ENCODE data around the gene AOPEP. TPM values are rescaled to one million over a fixed set of nuclear protein-coding genes. Genes with fewer than 3 reads are reported as not detected.

Gene AOPEP
- total and polyA plus RNA-seq, 2 of the 13 experiments (the other 11 are each of a cell fraction or from before 2014, with no cell fraction given): 22.2 to 41.6 TPM

- Histone ChIP-seq H3K79me2 (ENCODE audit: insufficient read depth, low read length) (peaks cover 3% of the 10 kb centered on the region), H4K20me1 (ENCODE audit: insufficient read depth, low read length) (no peaks in the 10 kb centered on the region), H3K9ac (ENCODE audit: insufficient read depth, low read depth, low read length) (no peak overlapping the region), H3K4me2 (ENCODE audit: low read depth, low read length) (no peak overlapping the region), H3K36me3 (replicated peaks in 1 of 2; ENCODE audit: control insufficient read depth in 1 of 2, insufficient read depth in 2 of 2, low read length in 2 of 2) (no peaks in the 10 kb centered on the region), H2AFZ (ENCODE audit: low read length) (no peak overlapping the region), H3K27ac (ENCODE audit: extremely low read length, insufficient read depth, low read length) (no peak overlapping the region), H3K27me3 (ENCODE audit: control insufficient read depth in 1 of 2, insufficient read depth in 2 of 2, low read length in 2 of 2) (no peaks in the 10 kb centered on the region), H3K9me3 (ENCODE audit: low read length) (no peaks in the 10 kb centered on the region), H3K4me1 (ENCODE audit: insufficient read depth, low read length) (peaks cover 59% of the 10 kb centered on the region), H3K4me3 (replicated peaks in 1 of 3; ENCODE audit: insufficient read depth in 1 of 3, low read depth in 2 of 3, low read length in 3 of 3) (no peak overlapping the region)
- intact Hi-C loops (cut with micrococcal nuclease; ENCODE audit: unreplicated experiment) (no loop called here), in situ Hi-C loops (cut with HindIII; ENCODE audit: extremely low pct_ligation_motif_present, low pct_unique_long_range_greater_than_20kb) (no loop called here)
- 86% methylated on average over 3 of the region's 3 CpGs for WGBS (ENCODE audit: low lambda C conversion rate)
- BruUV-seq (replicated peaks): no TSS peak
- CTCF ChIA-PET (ENCODE audit: low intra/inter-chr PET ratio, low total read pairs): no interaction called here
- ATAC-seq: no peak
- POLR2A ChIA-PET: no interaction called here
- no peak for DNase-seq (ENCODE audit: low spot score)
- no peak for FAIRE-seq
- TF ChIP-seq MAFF (IDR thresholded peaks at IDR 0.05; ENCODE audit: low read depth, low read length) (peak; percentile 82), ZNF407 (CRISPR knock-in tag; IDR thresholded peaks at IDR 0.05; ENCODE audit: not compliant biosample characterization) (no peak), YEATS4 (CRISPR knock-in tag; IDR thresholded peaks at IDR 0.05; ENCODE audit: borderline replicate concordance) (no peak), TFDP2 (CRISPR knock-in tag; IDR thresholded peaks at IDR 0.05) (no peak), ATF7-NPFF (CRISPR knock-in tag; IDR thresholded peaks at IDR 0.05; ENCODE audit: low read depth) (no peak), HINFP (CRISPR knock-in tag; IDR thresholded peaks at IDR 0.05; ENCODE audit: low read depth) (no peak), MAFK (conservative IDR thresholded peaks at IDR 0.05 in 1 of 2, IDR thresholded peaks at IDR 0.05 in 1 of 2; ENCODE audit: low read length in 2 of 2) (peak; percentile 90), ZMYM2 (CRISPR knock-in tag; IDR thresholded peaks at IDR 0.05) (no peak), TEAD2 (CRISPR knock-in tag; IDR thresholded peaks at IDR 0.05) (no peak), BORCS8-MEF2B (CRISPR knock-in tag; IDR thresholded peaks at IDR 0.05) (no peak), KAT7 (CRISPR knock-in tag; IDR thresholded peaks at IDR 0.05; ENCODE audit: borderline replicate concordance) (no peak), FIP1L1 (IDR thresholded peaks at IDR 0.05; ENCODE audit: borderline replicate concordance, insufficient read depth, low read depth, low read length) (no peak), WIZ (CRISPR knock-in tag; IDR thresholded peaks at IDR 0.05) (no peak), ZNF501 (CRISPR knock-in tag; IDR thresholded peaks at IDR 0.05) (no peak), RFX3 (CRISPR knock-in tag; IDR thresholded peaks at IDR 0.05) (no peak), SUZ12 (IDR thresholded peaks at IDR 0.05; ENCODE audit: low read depth, low read length) (no peak)
Measured at GRCh38 chr9:94896512-94896911, 170.0 kb downstream of the AOPEP start.
